Iris pigment epithelial cell (primary cell): ENCODE data around the gene NCK1.

ENCODE experiments used
- DNase-seq: peaks from one replicate; pipeline ENCODE4 v3.0.0-alpha.2; 2011; ENCODE audit warnings: low read depth

The NCK1 gene

DNA sequence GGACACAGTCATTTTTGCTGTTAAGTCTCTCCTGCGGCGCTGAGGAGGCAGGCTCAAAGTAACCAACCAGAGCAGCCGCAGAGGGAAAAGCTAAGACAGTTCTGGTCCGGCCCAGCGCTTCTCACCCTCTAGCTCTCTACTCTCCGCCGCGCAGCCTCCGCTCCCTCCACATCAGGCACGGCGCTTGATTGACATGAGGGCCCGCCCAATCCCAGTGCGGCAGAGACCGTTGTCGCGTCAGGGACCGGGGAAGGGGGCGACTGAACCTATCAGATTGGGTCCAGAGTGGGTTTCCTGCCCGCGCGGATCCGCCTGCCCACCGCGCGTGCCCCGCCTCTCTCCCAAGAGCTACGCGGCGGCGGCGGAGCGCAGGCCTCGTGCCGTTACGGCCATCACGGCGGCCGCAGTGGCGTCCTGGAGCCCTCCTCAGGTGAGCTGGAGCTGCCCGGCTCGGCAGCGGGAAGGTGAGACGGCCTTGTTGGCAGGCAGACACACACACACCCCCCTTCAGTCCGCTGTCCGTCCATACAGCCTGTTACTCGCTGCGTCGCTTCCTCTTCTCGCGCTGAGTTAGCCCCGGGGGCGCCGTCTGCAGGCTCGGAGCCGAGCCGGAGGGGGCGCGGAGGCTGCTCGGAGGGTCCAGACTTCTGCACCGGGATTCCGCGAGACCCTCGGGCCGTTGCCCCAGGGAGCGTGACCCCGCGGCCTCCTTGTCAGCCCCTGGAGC, at the start of gene NCK1:
Gene NCK1 (plus strand): TSS at position 319 of the 727 bp plus-strand sequence. CDS start 65,794 bp downstream, outside the sequence.
- peak; percentile 99 for DNase-seq

DNA sequence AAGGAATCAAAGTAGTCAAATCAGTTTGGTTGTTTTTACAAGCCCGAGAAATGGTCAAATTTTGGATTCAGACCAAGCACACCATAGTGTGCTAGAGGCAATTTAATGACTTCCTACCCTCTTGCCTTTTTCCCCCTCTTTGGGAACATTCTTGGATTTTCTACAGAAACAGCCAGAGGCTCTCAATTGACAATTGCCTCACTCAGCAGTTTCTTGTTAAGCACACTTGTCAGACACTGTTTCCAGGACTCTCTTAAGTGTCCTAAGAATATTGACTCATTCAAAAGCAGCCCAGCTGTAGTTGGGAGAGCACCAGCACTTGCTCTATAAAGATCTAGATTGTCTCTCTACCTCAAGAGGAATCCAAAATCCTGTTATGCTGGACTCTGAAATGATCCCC, 44.6 kb upstream of the NCK1 start:
- no peak for DNase-seq

DNA sequence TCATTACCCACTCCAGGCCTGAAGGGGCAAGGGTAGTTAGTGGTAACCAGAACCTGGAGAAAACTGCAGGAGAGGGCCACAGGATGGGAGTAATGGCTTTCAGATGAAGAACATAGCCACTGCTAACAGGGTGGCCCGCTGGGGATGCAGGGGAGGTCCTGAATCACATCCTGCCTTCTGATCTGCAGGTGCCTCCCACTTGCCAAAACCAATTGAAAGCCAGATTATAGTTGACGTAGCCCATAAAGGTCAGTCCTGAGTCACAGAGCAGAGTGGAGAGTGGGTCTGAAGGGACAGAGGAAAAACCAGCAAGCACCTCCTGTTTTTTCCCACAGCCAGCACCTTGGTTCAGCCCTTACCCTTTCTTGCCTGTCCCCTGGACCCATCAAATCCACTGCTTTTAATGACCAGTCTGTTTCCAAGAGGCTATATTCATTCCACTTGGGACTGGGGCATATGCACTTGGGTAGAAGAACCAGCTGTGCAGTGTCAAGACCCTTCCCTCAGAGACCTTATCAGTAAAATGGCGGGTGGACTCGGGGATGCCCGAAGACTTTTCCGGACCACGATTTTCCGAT, 43.7 kb upstream of the NCK1 start:
- peak; percentile 91 for DNase-seq

DNA sequence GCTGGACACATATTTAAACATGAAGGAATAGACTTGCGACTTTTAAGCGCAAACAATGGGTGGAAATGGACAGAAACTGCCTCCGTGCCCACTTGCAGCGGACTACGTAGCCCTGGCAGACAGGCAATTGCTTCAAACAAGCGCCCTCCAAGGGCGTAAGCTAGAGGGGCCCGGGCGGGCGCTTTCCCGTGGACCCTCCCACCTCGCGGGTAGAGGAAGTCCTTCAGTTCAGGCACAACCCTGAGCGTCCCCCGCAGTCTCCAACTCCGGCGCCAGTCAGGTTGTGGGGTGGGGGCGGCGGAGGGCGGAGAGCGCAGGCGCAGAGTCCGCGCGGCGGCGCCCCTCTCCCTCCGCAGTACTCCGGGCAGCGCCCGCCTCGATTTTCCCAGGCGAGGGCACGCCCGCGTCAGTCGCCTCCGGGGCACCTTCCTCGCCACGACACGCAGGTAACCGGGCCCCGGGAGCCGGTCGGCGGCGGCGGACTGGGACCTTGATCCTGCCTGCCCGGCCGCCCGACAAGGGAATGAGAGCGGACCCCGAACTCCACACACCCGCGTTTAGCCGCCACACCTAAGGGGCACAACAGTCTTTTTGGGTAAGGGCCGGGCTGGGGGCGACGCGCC, 43.1 kb upstream of the NCK1 start, which contains the start of gene SLC35G2:
Gene SLC35G2 (plus strand): TSS at position 358 of the 623 bp plus-strand sequence. CDS start 35,335 bp downstream, outside the sequence.
- peak; percentile 44 for DNase-seq

DNA sequence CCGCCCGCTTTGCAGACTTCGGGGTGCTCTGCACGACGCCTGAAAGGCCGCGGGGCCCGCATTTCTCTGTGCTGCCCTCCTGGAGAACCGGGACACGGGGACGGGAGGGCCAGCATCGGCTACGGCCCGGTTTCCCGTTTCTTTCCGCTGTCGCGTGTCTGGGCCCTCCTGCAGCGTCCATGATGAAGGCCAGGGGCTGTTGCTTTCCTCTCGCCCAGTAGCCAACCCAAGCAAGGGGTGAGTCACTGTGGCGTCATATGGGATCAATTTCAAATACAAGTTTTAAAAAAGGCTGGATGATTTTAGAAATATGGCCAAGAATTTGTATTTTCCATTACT, 42.6 kb upstream of the NCK1 start:
- peak; percentile 89 for DNase-seq

DNA sequence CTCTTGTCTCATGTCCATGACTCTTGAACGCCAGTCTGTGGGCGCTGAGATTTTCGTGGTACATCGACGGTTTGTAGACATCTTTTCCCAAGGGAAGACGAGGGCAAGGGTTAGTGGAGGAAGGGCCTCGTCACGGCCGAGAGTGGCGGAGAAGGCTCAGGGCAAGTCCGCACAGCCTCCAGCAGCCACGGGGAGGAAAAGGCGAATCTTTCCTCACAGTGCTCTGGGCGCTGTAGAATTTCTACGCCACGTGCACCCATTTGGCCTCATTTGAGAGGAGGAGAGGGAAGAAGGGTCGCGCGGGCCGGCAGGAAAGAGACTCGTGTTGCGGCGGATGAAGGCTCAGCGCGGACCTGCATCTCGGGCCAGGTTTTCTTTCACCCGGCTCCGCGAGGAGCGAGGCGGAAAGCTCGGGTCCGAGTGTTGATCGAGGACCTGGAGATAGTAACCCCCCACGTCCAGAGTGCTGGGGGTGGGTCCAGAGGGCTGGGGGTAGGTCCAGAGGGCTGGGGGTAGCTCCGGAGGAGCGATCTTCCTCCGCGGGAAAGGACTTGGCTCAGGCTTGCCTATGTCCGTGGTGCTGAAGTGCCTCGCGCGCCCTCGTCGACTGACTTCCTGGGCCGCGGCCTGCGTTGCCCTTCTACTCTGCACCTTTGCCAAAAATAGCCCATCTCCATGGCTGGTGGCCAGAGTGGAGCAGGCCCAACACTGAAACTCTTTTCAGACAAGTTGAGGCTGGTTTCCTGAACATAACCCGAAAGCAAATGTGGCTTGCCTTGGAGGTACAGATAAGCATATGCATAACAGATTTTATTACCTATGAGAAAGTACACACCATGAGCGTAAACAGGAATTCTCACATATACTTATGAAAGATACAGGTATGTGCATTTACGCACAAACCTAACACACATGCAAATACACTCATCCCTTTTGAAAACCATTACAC, 42.0 kb upstream of the NCK1 start:
- DNase-seq, result peak; percentile 79

DNA sequence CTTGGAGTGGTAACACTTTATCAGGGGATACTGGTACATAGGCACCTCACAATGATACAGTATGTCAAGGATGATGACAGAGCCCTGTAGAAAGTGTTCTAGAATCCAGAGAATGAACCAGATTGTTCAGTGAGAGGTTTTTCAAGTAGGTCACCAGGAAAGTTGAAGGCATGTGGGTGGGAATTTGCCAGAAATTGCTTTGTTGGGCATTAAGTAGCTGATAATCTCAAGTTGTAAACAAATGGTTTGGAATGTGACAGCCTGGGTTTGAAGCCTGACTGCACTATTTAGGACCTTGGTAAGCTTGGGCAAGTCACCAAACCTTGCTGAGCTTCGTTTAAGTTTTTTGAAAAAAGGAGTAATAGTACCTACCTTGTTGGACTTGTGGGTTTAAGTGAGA, 30.5 kb upstream of the NCK1 start:
- peak; percentile 22 for DNase-seq

DNA sequence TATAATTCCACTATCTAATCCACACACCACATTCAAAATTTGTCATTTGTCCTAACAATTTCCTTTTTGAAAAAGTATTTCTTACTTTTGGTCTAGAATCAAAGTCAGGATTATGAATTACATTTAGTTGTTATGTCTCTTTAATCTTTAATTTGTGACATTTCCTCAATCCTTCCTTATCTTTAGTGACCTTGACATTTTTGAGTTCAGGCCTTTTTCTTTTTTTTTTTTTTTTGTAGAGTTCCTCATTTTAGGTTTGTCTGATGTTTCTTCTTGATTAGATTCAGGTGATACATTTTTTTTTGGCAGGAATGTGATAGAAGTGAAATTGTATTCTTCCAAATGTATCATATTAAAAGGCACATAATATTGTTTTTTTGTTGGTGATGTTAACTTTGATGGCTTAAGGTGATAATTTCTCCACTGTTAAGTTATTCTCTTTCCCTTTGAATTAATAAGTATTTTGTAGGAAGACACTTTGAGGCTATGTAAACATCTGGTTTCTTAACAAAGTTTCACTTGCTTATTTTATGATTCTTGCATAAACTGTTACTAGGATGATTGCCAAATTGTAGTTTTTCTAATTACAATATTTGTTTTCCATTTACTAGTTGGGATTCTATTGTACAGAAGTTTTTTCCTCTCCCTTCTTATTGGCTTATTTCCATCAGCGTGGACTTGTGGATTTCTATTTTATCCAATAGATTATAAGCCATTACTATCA, 26.8 kb upstream of the NCK1 start:
- no peak for DNase-seq

DNA sequence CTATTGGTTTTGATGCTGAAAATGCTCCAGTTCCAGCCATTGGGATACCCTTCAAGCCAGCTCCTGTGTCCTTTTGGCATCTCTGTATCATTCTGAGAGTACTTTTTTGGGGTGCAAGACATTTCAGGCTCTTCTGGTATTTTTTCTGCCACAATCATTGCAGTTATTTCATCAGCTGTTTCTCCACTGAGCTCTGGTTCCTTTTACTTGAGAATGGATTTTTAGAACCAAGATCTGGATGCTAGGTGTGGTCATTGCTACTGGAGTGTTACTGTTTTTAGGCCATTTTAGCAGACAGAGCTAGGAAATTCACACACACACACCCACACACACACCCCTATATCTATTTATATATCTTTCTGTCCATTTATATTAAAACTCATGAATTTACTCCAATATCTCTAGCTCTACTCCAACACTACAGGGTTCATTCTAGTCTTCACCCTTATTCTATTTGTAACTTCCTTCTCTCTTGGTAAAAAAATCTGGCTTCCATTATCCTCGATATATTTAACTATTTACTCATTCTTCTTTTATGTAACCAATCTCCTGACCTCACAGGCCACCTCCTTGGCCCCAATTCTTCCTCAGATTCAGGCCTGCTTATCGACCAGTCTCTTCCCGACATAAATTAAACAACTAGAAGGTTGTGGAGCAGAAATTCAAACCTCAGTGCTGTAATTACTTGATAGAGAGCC, 26.0 kb upstream of the NCK1 start:
- DNase-seq, result no peak

DNA sequence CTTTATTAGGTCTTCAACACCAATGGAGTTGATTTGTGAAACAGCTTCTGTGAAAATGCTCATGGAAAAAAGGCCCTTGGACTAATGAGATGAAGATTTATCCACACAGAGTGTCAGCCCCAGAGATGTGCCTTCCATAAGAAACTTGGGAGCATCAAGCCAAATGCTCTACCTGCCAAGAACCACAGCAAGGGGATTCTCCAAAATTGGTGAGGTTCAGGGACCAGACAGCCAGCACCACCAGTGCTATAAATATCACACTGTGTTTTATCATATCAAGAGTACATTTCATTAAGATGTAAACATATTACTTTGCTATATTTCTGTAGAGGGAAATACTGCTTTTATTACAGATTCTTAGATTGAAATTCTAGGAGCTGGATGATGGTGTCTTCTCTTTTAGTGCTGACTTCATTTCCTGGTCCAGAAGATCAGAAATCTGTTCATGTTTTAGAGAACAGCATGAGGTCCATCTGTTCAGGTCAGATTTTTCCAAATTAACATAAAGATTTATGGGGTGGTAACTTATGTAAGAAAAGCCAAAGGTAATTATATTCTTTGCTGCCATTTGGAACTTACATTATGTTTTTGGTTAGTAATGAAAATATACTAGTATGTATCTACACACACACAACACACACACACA, 25.4 kb upstream of the NCK1 start:
- DNase-seq, result no peak

DNA sequence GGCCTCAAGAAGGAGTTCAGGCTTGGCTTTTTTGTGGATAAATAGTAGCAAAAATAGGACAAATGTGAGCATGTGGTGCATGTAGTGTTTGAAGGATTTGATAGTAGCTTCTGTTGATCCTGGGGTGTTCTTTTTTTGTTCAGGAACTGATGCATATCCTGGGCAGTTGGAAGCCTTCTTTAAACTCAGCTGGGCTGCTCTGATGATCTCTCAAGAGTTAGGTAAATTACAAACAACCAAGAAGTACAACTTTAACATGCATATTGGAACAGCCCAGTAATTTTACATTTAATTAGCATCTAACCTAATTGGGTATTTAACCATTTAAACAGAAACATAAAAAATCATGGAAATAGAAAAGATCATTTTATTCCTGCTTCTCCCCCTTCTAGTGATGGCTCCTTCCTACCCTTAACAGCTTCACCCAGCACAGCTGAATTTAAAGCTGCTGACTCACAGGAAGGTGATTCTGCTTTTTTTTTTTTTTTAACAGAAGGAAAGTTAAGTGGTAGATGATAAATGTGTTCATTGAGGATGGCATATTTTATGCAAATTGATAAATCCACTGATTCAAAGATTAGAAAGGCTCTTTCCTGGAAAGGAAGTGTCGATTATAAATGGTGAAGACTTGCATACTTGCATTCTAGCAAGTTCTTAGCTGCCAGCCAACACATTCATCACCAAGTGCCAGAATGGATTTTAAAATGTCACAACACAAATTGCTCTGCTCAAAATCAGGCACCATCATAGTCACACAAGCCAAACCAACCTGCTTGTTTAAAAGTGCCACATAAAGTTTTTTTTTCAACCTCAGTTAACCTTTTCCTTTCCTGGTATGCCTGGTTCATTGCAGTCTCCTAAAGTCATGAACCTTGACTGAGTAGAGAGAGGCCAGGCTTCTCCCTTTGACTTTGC, 23.1 kb upstream of the NCK1 start:
- peak; percentile 70 for DNase-seq

DNA sequence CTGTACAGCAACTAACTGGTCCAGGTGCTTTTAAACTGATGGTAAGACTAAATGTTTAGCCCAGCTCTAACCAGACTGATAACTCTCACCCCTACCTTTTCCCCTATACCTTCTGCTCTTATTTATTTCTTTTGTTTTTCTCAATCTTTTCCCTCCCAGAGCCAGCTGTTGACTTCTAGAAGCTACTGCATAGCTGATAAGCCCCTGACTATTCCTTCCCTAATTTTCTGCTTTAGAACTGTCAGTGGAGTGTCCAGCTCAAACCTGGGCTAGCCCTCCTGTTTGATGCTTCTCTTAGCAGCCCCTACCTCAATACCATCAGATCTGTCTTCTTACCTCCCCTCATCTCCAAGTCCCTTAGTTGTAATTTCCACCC, 22.5 kb upstream of the NCK1 start:
- DNase-seq, result no peak

DNA sequence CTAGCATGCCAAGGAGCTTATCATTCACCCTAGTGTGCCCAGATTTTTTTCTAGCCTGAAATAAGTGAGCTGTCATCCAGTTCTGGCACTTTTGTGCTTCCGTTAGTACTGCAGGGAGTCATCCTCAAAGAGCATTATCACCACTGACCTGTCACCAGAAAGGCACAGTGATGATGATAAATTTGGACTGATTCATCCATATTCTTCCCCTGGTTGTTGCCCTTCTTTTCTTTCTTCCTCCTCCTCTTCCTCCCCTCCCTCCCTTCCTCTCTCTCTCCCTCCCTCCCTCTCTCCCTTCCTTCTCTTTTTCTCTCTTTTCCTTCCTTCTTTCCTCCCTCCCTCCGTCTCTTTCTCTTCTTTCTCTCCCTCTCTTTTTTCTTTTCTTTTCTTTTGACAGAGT, 21.8 kb upstream of the NCK1 start:
- DNase-seq, result no peak

DNA sequence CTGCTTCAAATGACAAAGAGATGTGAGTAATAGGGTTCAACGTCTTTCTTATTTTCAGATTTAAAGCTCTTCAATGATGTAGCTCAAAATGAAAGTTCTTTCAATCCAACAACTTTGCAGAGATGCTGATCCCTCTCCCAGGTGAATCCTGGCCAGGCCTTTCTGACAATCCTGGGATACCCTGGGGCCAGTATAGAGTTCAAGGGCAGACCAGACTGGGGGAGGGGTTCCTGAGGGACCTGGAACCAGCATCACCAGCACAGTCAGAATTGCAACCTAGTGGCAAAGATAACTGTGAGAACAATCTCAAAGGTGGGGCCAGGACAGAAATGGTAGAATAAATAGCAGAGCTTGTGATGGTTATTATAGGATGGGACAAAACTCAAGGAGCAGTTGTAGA, 19.7 kb upstream of the NCK1 start:
- no peak for DNase-seq

DNA sequence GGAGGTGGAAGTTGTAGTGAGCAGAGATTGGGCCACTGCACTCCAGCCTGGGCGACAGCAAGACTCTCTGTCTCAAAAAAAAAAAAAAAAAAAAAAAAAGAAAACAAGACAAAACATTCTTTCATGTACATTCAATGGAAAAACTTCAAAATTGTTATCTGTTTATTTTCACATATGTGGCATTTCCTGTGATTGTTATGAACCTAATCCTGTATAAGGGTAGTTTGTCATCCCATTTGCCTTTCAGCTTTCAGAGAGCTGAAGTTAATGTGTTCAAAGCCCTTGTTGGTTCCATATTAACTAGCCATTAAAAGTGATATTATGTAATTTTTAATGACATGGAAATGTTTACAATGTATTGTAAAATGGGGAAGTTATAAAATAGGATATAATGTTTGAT, 17.3 kb upstream of the NCK1 start:
- no peak for DNase-seq

DNA sequence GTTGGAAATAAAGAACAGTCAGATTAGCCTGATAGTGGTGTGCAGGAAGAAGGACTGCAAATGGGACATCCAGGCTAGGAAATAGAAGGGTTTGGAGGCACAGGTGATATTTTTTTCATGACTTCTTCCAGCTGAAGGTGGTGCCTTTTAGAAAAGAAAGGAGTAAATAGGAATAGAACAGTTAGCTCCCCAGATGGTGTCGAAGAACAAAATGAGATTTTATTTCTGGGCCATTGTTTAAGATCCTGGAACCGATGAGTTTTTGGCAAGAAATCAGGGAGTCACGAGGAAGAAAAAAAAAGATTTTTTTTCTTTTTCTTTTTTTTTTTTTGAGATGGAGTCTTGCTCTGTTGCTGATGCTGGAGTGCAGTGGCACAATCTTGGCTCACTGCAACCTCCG, 9.8 kb upstream of the NCK1 start:
- no peak for DNase-seq

DNA sequence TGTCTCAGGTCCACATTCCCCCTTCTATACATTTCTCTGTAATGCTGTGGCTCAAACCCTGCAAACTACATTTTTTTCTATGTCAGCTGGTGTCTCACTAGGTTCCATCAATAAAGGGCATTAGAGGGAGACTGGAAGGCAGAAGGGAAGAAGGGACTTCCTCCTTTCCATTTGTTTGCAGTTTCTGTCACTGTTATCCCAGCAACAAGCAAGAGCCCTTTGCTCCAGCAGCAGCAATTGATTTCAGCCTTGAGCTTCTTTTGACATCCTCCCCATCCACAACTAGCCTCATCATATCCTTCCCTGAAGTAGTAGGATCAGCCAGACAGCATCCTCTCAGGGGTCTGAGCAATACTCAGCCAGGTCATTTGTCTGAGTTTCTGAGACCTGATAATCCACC, 5.3 kb upstream of the NCK1 start:
- DNase-seq, result no peak

DNA sequence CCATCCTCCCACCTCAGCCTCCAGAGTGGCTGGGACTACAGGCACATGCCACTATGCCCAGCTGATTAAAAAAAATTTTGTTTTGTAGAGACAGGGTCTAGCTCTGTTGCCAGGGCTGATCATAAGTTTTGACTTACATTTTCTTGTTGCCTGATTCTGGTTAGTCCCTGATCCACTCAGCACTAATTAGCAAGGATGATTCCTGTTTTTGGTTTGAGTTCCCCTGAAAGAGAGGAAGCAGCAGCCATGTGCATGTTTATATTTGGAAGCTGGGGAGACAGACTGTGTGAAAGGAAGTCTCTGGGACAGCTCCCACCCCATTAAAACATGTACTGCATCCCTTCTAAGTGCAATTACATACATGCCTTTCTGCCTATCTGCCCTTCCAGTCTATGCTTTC, 3.6 kb upstream of the NCK1 start:
- no peak for DNase-seq

DNA sequence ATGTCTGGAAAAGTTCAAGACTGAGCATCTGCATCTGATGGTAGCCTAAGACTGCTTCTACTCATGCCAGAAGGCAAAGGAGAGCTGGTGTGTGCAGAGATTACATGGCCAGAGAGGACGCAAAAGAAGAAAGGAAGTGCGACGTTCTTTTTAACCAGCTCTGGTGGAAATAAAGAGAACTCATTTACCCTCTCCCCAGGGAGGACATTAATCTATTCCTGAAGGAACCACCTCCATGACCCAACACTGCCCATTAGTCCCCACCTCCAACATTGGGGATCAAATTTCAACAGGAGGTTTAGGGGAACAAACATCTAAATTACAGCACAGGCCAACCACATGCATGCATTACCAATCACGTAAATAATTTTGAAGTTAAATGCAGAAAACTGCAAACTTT, 1.5 kb upstream of the NCK1 start:
- DNase-seq, result peak; percentile 28
